Liver (tissue), 9 donors: ENCODE measurements around the gene RBM42. TPM values are rescaled to one million over a fixed set of nuclear protein-coding genes. Genes with fewer than 3 reads are reported as not detected.

ENCODE experiments used
- DNase-seq: peaks from one replicate; pipeline ENCODE4 v3.0.0-alpha.2; 2017; ENCODE audit warnings: low spot score
- H3K27ac ChIP-seq, 2 donors: one replicate each; pipeline ENCODE4 v1.7.0; 2013; ENCODE audit warnings: inconsistent platforms in 2 of 2, low read length in 2 of 2, control low read depth in 1 of 2, low read depth in 1 of 2, mild to moderate bottlenecking in 1 of 2
- H3K27me3 ChIP-seq, 4 donors: one replicate each; pipeline versions ENCODE4 v1.6.1 to v1.7.0; 2013; ENCODE audit warnings: low read length in 3 of 4, inconsistent platforms in 1 of 4, mild to moderate bottlenecking in 1 of 4, moderate library complexity in 1 of 4; ENCODE audit not compliant: control insufficient read depth in 4 of 4, insufficient read depth in 4 of 4
- H3K36me3 ChIP-seq, 4 donors: one replicate each; pipeline versions ENCODE4 v1.6.1 to v1.7.0; 2013; ENCODE audit warnings: low read length in 3 of 4, mild to moderate bottlenecking in 3 of 4, low read depth in 1 of 4, moderate library complexity in 1 of 4; ENCODE audit not compliant: control insufficient read depth in 4 of 4, insufficient read depth in 3 of 4
- H3K4me1 ChIP-seq, 4 donors: one replicate each; pipeline versions ENCODE4 v1.6.1 to v1.7.0; 2013; ENCODE audit warnings: low read length in 3 of 4, mild to moderate bottlenecking in 3 of 4, moderate library complexity in 1 of 4; ENCODE audit not compliant: control insufficient read depth in 4 of 4, insufficient read depth in 4 of 4
- H3K4me3 ChIP-seq, 3 donors: one replicate each; pipeline versions ENCODE4 v1.6.1 to v1.7.0; 2013; ENCODE audit warnings: low read length in 3 of 3, control low read depth in 1 of 3, low read depth in 1 of 3, mild to moderate bottlenecking in 1 of 3
- H3K9ac ChIP-seq, 2 donors: one replicate each; pipeline ENCODE4 v1.7.0; 2013; ENCODE audit warnings: low read length in 2 of 2, mild to moderate bottlenecking in 2 of 2, moderate library complexity in 2 of 2, control low read depth in 1 of 2, low read depth in 1 of 2
- H3K9me3 ChIP-seq, 4 donors: one replicate each; pipeline versions ENCODE4 v1.6.1 to v1.7.0; 2013; ENCODE audit warnings: low read length in 3 of 4; ENCODE audit not compliant: control insufficient read depth in 4 of 4
- ATF3 ChIP-seq: IDR thresholded peaks from 2 replicates; pipeline ENCODE4 v1.6.1; 2016; ENCODE audit warnings: antibody characterized with exemption
- CTCF ChIP-seq: fragments of 150-350 bp; IDR thresholded peaks from 2 replicates; pipeline ENCODE4 v1.5.1; 2017; ENCODE audit warnings: improper control_type of control experiment, low read depth, low read length; ENCODE audit not compliant: missing input control
- FOXA1 ChIP-seq: IDR thresholded peaks from 2 replicates; pipeline ENCODE4 v1.6.1; 2016; ENCODE audit warnings: antibody characterized with exemption
- FOXA2 ChIP-seq: IDR thresholded peaks from 2 replicates; pipeline ENCODE4 v1.6.1; 2016; ENCODE audit warnings: antibody characterized with exemption
- GABPA ChIP-seq, 2 donors: IDR thresholded peaks in 1 of 2; conservative IDR thresholded peaks in 1 of 2; 2 replicates each; pipeline ENCODE4 v1.6.1; 2016; ENCODE audit warnings: antibody characterized with exemption in 2 of 2, mild to moderate bottlenecking in 1 of 2, moderate library complexity in 1 of 2
- HNF4A ChIP-seq, 2 donors: conservative IDR thresholded peaks; 2 replicates each; pipeline ENCODE4 v1.6.1; 2016; ENCODE audit warnings: antibody characterized with exemption in 2 of 2, mild to moderate bottlenecking in 2 of 2
- HNF4G ChIP-seq: IDR thresholded peaks from 2 replicates; pipeline ENCODE4 v1.6.1; 2016; ENCODE audit warnings: antibody characterized with exemption
- JUND ChIP-seq, 2 donors: IDR thresholded peaks; 2 replicates each; pipeline ENCODE4 v1.6.1; 2016; ENCODE audit warnings: antibody characterized with exemption in 2 of 2
- MAX ChIP-seq: IDR thresholded peaks from 2 replicates; pipeline ENCODE4 v1.6.1; 2016; ENCODE audit warnings: antibody characterized with exemption
- NR2F2 ChIP-seq: IDR thresholded peaks from 2 replicates; pipeline ENCODE4 v1.6.1; 2016; ENCODE audit warnings: antibody characterized with exemption
- RXRA ChIP-seq, 2 donors: IDR thresholded peaks; 2 replicates each; pipeline ENCODE4 v1.6.1; 2017 to 2018; ENCODE audit warnings: antibody characterized with exemption in 2 of 2, mild to moderate bottlenecking in 1 of 2
- TAF1 ChIP-seq: conservative IDR thresholded peaks from 2 replicates; pipeline ENCODE4 v1.6.1; 2016; ENCODE audit warnings: antibody characterized with exemption, mild to moderate bottlenecking
- ZBTB33 ChIP-seq: IDR thresholded peaks from 2 replicates; pipeline ENCODE4 v1.6.1; 2016; ENCODE audit warnings: antibody characterized with exemption
- WGBS: extraction: QIAGEN DNeasy Blood & Tissue Kit; methylation state at CpG from one replicate; pipeline ENCODE4 v1.1.7; 2013; 5-methylcytosine and 5-hydroxymethylcytosine counted together
- polyA plus RNA-seq, 2 donors: library from polyadenylated mRNA; stranded (reverse) in 1 of 2; unstranded in 1 of 2; fragments of 200-250 nt in 1 of 2; fragments of >200 nt in 1 of 2; fragmentation: Nextera tagmentation in 1 of 2; extraction: Ambion mirVana in 1 of 2; gene quantifications; one replicate each; pipeline versions ENCODE4 v1.2.1 to v1.2.3, GENCODE V29; 2013 to 2015
- total RNA-seq, 2 donors: library from RNA; depleted of rRNA; stranded (reverse); fragments of >200 nt; gene quantifications; one replicate each; pipeline ENCODE4 v1.2.3, GENCODE V29; 2014
- donor health status: healthy.
- donor health status: healthy.
- donor health status: healthy.
- donor health status: healthy.
- donor health status: healthy.

RBM42 gene
- total and polyA plus RNA-seq, 4 donors, result 17.8 to 34.7 (median 20.1) TPM

- no peak for DNase-seq
- WGBS, result 64% methylated on average over 3 of the region's 3 CpGs
- H3K9me3 ChIP-seq, result peaks cover 0 to 2% (median 0%) of the 10 kb centered on the region in 4 donors
- peaks cover 0 to 7% (median 4%) of the 10 kb centered on the region in 4 donors for H3K4me1 ChIP-seq
- no peaks in the 10 kb centered on the region for H3K36me3 ChIP-seq
- no peaks in the 10 kb centered on the region for H3K27me3 ChIP-seq
- no peak overlapping the region for H3K4me3 ChIP-seq
- no peak overlapping the region for H3K27ac ChIP-seq
- no peak overlapping the region for H3K9ac ChIP-seq
- TF ChIP-seq TAF1 (no peak), HNF4G (no peak), RXRA (IDR thresholded peaks at IDR 0.05) (no peak), FOXA1 (no peak), FOXA2 (no peak), CTCF (no peak), HNF4A (conservative IDR thresholded peaks at IDR 0.05) (no peak), MAX (no peak), JUND (IDR thresholded peaks at IDR 0.05) (no peak), ZBTB33 (no peak)
Measured at GRCh38 chr19:35607661-35608060, 21.2 kb upstream of the RBM42 start.

GRCh38 chr19:35608251-35608650, 20.6 kb upstream of the RBM42 start:
- no peak for DNase-seq
- Histone ChIP-seq H3K9ac (no peak overlapping the region), H3K4me1 (peaks cover 0 to 13% (median 9%) of the 10 kb centered on the region in 4 donors), H3K27me3 (no peaks in the 10 kb centered on the region), H3K4me3 (no peak overlapping the region), H3K9me3 (peaks cover 0 to 2% (median 0%) of the 10 kb centered on the region in 4 donors), H3K27ac (no peak overlapping the region), H3K36me3 (no peaks in the 10 kb centered on the region)
- 68% methylated on average over 2 of the region's 2 CpGs for WGBS
- no peak for TF ChIP-seq GABPA (IDR thresholded peaks at IDR 0.05 in 1 of 2, conservative IDR thresholded peaks at IDR 0.05 in 1 of 2)
- no peak for TF ChIP-seq ZBTB33
- TF ChIP-seq RXRA (IDR thresholded peaks at IDR 0.05), result no peak
- TF ChIP-seq ATF3, result no peak
- TF ChIP-seq FOXA1, result no peak
- no peak for TF ChIP-seq NR2F2
